HepG2 (cell line): ENCODE data around the gene ZBTB14. TPM values are rescaled to one million over a fixed set of nuclear protein-coding genes. Genes with fewer than 3 reads are reported as not detected.
A peak's percentile ranks its signal among the peaks of the same experiment; 100 is the strongest.

Source experiments
- CENPX ChIP-seq: sonication (generic); formaldehyde crosslinking; IDR thresholded peaks from 2 replicates; pipeline ENCODE4 v1.9.0; 2021; ENCODE audit warnings: mild to moderate bottlenecking, missing genetic modification reagents, moderate library complexity
- ELF3 ChIP-seq: IDR thresholded peaks from 2 replicates; pipeline ENCODE4 v1.6.1; 2016; ENCODE audit warnings: missing genetic modification reagents, missing compliant biosample characterization
- FOXJ3 ChIP-seq: sonication (generic); formaldehyde crosslinking; IDR thresholded peaks from 2 replicates; pipeline ENCODE4 v1.4.0; 2020; ENCODE audit warnings: missing genetic modification reagents, mild to moderate bottlenecking, borderline replicate concordance
- FOXM1 ChIP-seq: sonication (generic); formaldehyde crosslinking; IDR thresholded peaks from 2 replicates; pipeline ENCODE4 v1.5.0; 2020; ENCODE audit warnings: missing genetic modification reagents
- IKZF4 ChIP-seq: sonication (generic); formaldehyde crosslinking; IDR thresholded peaks from 2 replicates; pipeline ENCODE4 v1.5.1; 2020; ENCODE audit warnings: borderline replicate concordance, mild to moderate bottlenecking, low read depth, missing genetic modification reagents; ENCODE audit errors: not compliant biosample characterization
- ISL2 ChIP-seq: sonication (generic); formaldehyde crosslinking; IDR thresholded peaks from 2 replicates; pipeline ENCODE4 v1.5.0; 2020; ENCODE audit warnings: missing genetic modification reagents
- MAX ChIP-seq: IDR thresholded peaks from 2 replicates; pipeline ENCODE4 v1.6.1; 2012; ENCODE audit warnings: inconsistent platforms
- PTBP1 ChIP-seq: fragments of 200-400 bp; formaldehyde crosslinking; IDR thresholded peaks from 2 replicates; pipeline ENCODE4 v1.6.1; 2018; ENCODE audit warnings: low read length, low read depth; ENCODE audit not compliant: poor library complexity, severe bottlenecking
- REL ChIP-seq: sonication (generic); formaldehyde crosslinking; conservative IDR thresholded peaks from 2 replicates; pipeline ENCODE4 v1.8.0; 2022; ENCODE audit warnings: mild to moderate bottlenecking, missing genetic modification reagents, moderate library complexity
- RORA ChIP-seq: sonication (generic); formaldehyde crosslinking; IDR thresholded peaks from 2 replicates; pipeline ENCODE4 v1.5.0; 2020; ENCODE audit warnings: mild to moderate bottlenecking, missing genetic modification reagents, moderate library complexity
- TEF ChIP-seq: sonication (generic); formaldehyde crosslinking; IDR thresholded peaks from 2 replicates; pipeline ENCODE4 v1.5.0; 2020; ENCODE audit warnings: missing genetic modification reagents
- THAP11 ChIP-seq: IDR thresholded peaks from 2 replicates; pipeline ENCODE4 v1.6.1; 2016; ENCODE audit warnings: missing biosample characterization, missing genetic modification reagents
- ZNF331 ChIP-seq: sonication (generic); formaldehyde crosslinking; IDR thresholded peaks from 2 replicates; pipeline ENCODE4 v1.4.0; 2020; ENCODE audit warnings: missing genetic modification reagents
- ZNF619 ChIP-seq: sonication (generic); formaldehyde crosslinking; IDR thresholded peaks from 2 replicates; pipeline ENCODE4 v1.4.0; 2020; ENCODE audit warnings: mild to moderate bottlenecking, missing genetic modification reagents
- ZNF792 ChIP-seq: IDR thresholded peaks from 2 replicates; pipeline ENCODE4 v1.6.1; 2016
- polyA plus RNA-seq, 8 experiments: library from polyadenylated mRNA; depleted of rRNA in 3 of 8; stranded (reverse) in 7 of 8; unstranded in 1 of 8; fragments of >200 nt; fragmentation: Illumina TruSeq in 4 of 8; extraction: Trizol in 4 of 8; gene quantifications; 2 replicates each; pipeline versions ENCODE4 v1.2.1 to v1.2.3, GENCODE V29; 2011 to 2016; ENCODE audit warnings: low read depth in 4 of 8, missing spikeins in 1 of 8, mixed read lengths in 1 of 8; ENCODE audit not compliant: insufficient read depth in 1 of 8
- total RNA-seq, 5 experiments: library from RNA; depleted of rRNA; stranded (reverse); fragments of >200 nt; fragmentation: Illumina TruSeq; extraction: Trizol; gene quantifications; 2 replicates each; pipeline ENCODE4 v1.2.3, GENCODE V29; 2016; ENCODE audit warnings: low read depth in 1 of 5
- TF ChIP-seq, protein P1 (sequence below): sonication (generic); formaldehyde crosslinking; IDR thresholded peaks from 2 replicates; pipeline ENCODE4 v1.5.1; 2020; ENCODE audit warnings: missing genetic modification reagents, mild to moderate bottlenecking, borderline replicate concordance
- TF ChIP-seq, protein P2 (sequence below): sonication (generic); formaldehyde crosslinking; IDR thresholded peaks from 2 replicates; pipeline ENCODE4 v1.4.0; 2020; ENCODE audit warnings: mild to moderate bottlenecking, missing genetic modification reagents
- TF ChIP-seq, protein P3 (sequence below): sonication (generic); formaldehyde crosslinking; IDR thresholded peaks from 2 replicates; pipeline ENCODE4 v1.5.0; 2020; ENCODE audit warnings: missing genetic modification reagents

ZBTB14 gene
- total and polyA plus RNA-seq, 2 of the 13 experiments (the other 11 are each of a cell fraction or from before 2014, with no cell fraction given), result 8.0 to 14.4 TPM

GRCh38 chr18:5294457-5295230 is 882 bp downstream of the ZBTB14 start (continued):
- TF ChIP-seq, protein P1, sequence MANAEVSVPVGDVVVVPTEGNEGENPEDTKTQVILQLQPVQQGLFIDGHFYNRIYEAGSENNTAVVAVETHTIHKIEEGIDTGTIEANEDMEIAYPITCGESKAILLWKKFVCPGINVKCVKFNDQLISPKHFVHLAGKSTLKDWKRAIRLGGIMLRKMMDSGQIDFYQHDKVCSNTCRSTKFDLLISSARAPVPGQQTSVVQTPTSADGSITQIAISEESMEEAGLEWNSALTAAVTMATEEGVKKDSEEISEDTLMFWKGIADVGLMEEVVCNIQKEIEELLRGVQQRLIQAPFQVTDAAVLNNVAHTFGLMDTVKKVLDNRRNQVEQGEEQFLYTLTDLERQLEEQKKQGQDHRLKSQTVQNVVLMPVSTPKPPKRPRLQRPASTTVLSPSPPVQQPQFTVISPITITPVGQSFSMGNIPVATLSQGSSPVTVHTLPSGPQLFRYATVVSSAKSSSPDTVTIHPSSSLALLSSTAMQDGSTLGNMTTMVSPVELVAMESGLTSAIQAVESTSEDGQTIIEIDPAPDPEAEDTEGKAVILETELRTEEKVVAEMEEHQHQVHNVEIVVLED, result no peak
- TF ChIP-seq PTBP1, result no peak
- TF ChIP-seq, protein P2, sequence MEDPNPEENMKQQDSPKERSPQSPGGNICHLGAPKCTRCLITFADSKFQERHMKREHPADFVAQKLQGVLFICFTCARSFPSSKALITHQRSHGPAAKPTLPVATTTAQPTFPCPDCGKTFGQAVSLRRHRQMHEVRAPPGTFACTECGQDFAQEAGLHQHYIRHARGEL (CRISPR knock-in tag), result no peak
- TF ChIP-seq THAP11 (CRISPR knock-in tag), result peak; percentile 10; the same call in 1 of the 2 replicates
- TF ChIP-seq CENPX (CRISPR knock-in tag), result no peak
- no peak for TF ChIP-seq ZNF792 (CRISPR knock-in tag)
- TF ChIP-seq ISL2 (CRISPR knock-in tag), result no peak
- peak; percentile 64; the same call in 1 of the 2 replicates for TF ChIP-seq ZNF619 (CRISPR knock-in tag)
- TF ChIP-seq REL, result no peak
- TF ChIP-seq MAX, result no peak; the same call in 1 of the 2 replicates
- TF ChIP-seq FOXJ3 (CRISPR knock-in tag), result no peak
- peak; percentile 36 for TF ChIP-seq ELF3 (CRISPR knock-in tag)
- TF ChIP-seq RORA (CRISPR knock-in tag), result no peak
- TF ChIP-seq, protein P3, sequence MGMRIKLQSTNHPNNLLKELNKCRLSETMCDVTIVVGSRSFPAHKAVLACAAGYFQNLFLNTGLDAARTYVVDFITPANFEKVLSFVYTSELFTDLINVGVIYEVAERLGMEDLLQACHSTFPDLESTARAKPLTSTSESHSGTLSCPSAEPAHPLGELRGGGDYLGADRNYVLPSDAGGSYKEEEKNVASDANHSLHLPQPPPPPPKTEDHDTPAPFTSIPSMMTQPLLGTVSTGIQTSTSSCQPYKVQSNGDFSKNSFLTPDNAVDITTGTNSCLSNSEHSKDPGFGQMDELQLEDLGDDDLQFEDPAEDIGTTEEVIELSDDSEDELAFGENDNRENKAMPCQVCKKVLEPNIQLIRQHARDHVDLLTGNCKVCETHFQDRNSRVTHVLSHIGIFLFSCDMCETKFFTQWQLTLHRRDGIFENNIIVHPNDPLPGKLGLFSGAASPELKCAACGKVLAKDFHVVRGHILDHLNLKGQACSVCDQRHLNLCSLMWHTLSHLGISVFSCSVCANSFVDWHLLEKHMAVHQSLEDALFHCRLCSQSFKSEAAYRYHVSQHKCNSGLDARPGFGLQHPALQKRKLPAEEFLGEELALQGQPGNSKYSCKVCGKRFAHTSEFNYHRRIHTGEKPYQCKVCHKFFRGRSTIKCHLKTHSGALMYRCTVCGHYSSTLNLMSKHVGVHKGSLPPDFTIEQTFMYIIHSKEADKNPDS (CRISPR knock-in tag), result 0 out of 2 replicates have a peak, but pooled peaks have one; percentile 24
- peak; percentile 8; the same call in 1 of the 2 replicates for TF ChIP-seq ZNF331 (CRISPR knock-in tag)
- TF ChIP-seq FOXM1 (CRISPR knock-in tag), result no peak
- TF ChIP-seq IKZF4, result no peak
- peak; percentile 42; the same call in 1 of the 2 replicates for TF ChIP-seq TEF (CRISPR knock-in tag)
